Activated T-cell treated with anti-CD3 and anti-CD28 coated beads, Interleukin-2, amount 50 U/mL, for 48 hours (primary cell): ENCODE data around the gene TRIOBP.
"Not testable (repeated sequence)": the region's sequence is repeated elsewhere in the genome, so short reads cannot be mapped to it uniquely, and the experiment has no call there.

ENCODE experiments used
- DNase-seq, 2 experiments: peaks; one replicate each; pipeline ENCODE4 v3.0.0-alpha.2; 2020

Gene TRIOBP

DNA sequence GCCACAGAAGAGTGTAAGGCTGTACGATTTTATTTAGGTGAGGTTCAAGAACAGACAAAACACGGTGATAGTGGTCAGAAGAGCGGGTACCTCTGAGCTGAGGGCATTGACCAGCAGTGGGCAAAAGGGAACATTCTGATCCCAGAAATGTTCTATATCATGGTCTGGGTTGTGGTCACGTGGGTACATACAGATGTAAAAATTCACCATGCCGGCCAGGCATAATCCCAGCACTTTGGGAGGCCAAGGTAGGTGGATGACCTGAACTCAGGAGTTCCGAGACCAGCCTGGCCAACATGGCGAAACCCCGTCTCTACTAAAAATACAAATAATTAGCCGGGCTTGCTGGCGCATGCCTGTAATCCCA lies 79.8 kb downstream of the TRIOBP start:
- no peak for DNase-seq

DNA sequence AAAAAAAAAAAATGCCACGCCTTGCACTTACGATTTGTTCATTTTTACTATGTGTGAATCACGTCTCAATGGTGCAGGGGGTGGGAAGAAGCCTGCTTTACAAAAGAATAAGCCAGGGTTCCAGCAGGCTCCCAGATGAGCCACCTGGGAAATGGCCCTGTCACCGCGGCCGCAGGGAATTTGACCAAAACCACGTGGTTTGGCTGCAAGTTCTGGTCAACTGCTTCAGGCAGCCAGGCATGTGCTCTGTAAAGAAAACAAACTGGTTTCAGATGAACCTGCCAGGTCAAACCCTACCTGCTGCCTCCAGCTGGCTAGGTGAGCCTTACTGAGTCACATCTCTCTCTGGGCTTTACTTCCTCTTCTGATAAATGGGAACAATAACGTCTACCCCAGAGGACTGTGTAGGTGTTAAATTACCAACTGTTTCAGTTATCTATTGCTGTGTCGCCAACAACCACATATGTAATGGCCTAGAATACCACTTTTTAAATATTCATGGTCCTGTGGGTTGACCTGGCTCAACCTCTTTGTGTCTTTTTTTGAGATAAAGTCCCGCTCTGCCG lies 80.4 kb downstream of the TRIOBP start:
- DNase-seq, result no peak

DNA sequence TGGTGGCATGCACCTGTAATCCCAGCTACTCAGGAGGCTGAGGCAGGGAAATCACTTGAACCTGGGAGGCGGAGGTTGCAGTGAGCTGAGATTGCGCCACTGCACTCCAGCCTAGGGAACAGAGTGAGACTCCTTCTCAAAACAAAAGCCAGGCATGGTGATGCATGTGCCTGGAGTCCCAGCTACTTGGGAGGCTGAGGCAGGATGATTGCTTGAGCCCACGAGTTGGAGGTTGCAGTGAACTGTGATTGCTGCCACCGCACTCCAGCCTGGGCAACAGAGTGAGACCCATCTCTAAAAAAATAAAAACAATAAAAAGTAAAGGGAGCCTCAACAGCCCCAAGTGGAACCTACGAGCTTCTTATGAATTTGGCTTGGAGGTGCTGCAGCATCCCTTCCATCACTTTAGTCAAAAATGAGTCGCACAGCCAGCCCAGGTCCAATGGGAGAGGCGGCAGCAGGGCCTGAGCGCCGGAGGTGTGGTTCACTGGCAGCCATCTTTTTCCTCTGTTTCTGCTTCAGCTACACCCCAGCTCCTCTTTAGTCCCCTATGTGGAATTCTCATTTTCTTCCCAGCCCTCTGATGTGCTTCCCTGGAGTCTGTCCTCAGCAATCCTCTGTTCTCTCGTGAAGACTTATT lies 81.6 kb downstream of the TRIOBP start:
- DNase-seq, result no peak

DNA sequence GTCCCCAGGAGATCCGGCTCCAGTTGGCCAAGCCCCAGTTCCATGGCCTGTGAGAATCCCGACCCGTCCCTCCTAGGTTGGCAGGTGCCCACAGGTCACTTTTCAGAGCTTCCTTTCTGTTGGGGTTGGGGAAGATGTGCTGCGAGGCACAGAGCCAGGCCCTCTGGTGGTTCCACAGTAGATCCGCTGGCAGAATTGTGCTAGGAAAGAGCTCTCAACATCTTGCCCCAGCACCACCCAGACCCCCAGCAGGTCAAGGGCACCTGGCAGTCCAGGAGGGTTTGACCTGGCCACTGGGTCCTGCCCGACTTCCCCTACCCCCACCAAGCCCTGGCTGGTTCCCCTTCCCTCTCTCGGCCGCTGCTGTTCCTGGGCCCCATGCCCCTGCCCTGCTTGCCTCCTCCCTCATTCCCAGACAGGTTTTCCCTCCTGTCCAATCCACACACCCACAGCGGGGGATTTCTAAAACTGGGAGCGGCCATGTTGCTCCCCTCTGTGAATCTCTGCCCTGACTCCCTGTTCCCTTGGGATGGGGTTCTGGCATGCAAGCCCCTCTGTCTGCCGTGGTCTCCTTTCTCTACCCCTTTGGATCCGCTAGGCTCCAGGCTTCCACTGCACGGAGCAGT lies 84.7 kb downstream of the TRIOBP start:
- DNase-seq, result no peak

DNA sequence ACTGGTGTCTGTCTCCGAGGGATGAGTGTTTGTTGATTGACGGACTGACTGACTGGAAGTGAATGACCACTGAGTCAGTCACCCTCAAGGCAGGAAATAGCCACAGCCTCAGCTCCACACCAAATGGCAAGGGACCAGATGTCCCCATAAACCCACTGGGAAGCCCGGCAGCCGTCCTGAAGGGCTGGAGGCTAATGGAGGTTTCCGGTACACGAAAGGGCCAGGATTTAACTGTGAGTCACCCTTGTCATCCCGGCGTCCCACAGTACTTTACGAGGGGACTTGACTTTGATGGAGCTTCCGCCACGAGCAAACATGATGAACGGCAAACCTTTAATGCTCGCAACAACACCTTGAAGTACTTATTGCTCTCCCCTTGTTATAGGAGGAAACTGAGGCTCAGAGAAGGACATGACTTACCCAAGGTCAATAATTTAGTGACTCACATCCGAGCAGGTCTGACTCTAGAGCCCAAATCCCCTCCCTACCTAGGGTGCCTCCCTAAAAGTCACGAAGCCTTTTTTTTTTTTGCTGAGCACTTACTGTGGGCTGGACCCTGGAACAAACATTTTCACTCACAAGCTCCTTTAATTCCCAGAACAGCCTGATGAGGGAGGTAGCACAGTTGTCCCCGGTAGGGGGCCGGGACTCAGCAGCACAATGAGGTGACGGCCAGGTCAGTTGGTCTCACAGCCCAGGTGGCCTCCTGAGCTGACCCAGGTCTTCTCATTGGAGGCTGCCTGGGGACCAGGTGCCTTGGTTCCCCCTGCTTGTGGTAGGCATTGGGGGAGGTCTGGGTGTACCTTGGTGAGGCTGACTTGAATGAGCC lies 85.7 kb downstream of the TRIOBP start:
- DNase-seq, result no peak

DNA sequence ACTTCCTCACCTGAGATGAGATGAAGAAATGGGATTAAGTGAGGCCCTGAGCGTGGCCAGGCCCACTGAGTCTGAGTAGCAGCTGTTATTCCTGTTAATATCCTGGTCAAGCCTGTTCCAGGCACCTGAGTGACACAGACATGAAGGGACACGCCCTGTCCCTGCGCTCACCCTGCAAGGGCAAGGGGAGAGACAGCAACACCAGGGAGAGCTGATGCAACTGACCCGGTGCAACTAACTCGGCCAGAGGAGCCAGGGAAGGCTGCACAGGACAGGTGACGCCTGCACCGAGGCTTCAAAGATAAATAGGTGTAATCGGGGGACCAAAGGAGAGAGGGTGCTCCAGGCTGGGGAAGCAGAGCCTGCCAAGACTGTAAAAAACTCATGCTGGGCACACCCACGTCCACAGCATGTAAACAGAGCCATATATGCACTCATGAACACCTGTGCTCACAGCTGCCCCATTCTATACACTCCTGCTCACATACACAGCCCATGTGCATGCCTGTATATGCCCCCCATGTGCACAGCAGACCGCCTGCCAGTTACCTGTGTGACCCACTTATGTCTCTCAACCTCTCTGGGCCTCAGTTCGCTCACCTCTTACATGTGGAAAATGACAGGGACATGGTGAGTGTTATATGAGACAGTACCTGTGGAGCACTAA lies 88.1 kb downstream of the TRIOBP start:
- DNase-seq, result no peak

DNA sequence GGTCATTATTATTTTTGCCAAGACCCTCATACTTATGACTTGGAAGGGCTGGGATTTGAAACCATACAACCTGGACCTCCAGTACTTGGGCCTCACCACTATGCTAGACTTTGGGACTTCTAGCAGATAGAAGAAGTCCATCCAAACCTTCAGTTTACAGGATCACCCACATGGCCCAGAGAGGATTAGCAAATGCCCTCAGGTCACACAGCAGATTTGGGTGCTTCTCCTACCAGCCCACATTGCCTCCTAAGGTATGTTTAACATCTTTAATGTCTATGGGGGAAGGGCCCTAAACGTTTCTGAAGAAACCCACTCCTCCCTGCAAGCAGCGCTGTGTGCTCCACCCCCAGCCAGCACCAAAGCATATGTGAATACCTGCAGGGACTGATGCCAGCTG lies 93.4 kb downstream of the TRIOBP start:
- DNase-seq, result no peak

DNA sequence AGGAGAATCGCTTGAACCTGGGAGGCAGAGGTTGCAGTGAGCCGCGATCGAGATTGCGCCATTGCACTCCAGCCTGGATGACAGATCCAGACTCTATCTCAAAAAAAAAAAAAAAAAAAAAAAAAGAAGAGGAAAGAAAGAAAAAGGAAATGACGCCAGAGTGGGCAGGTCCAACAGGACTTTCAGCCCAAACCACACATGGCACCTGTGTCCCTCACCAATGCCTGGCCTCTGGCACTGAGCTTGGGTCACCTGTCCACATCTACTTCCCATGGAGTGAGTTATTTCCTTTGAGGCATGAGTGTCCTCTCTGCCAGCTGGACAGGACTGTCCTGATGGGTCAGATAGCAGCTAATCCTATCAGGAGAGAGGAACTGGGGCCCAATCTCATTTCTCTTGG lies 95.6 kb downstream of the TRIOBP start:
- no peak for DNase-seq

DNA sequence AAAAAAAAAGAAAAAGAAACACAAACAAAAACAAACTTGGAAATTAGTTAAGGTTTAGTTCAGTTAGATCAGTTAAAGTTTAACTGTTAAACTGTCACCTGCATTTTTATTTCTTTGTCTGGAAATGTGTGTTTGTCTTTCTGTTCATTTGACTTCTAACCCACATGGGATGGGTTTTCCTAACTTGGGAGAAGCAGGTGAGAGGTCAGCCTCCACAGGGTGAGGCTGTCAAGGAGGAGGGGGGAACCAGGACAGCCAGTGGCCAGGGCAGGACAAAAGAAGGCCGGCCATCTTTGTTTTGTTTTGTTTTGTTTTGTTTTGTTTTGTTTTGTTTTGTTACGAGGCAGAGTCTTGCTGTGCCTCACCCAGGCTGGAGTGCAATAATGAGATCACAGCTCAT lies 97.5 kb downstream of the TRIOBP start:
- no peak for DNase-seq

DNA sequence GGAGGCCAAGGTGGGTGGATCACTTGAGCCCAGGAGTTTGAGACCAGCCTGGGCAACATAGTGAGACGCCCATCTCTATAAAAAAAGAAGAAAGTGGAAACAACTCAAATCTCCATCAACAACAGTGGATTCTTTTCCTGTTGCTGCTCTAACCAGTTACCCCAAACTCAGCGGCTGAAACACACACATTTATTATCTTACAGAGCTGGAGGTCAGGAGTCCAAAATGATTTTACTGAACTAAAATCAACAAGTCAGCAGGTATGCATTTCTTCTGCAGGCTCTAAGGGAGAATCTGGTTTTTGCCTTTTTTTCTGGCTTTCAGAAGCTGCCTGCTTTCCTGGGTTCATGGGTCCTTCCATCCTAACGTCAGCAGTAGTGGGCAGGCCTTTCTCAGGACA lies 99.2 kb downstream of the TRIOBP start:
- no peak for DNase-seq

DNA sequence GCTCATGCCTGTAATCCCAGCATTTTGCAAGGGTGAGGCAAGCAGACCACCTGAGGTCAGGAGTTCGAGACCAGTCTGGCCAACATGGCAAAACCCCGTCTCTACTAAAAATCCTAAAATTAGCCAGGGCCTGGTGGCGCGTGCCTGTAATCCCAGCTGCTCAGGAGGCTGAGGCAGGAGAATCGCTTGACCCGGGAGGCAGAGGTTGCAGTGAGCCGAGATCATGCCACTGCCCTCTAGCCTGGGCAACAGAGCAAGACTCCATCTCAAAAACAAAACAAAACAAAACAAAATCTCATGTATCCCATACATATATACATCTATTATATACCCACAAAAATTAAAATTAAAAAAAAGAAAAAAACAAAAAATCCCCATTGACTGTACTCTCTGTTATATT lies 100.4 kb downstream of the TRIOBP start:
- DNase-seq, result not testable (repeated sequence)

DNA sequence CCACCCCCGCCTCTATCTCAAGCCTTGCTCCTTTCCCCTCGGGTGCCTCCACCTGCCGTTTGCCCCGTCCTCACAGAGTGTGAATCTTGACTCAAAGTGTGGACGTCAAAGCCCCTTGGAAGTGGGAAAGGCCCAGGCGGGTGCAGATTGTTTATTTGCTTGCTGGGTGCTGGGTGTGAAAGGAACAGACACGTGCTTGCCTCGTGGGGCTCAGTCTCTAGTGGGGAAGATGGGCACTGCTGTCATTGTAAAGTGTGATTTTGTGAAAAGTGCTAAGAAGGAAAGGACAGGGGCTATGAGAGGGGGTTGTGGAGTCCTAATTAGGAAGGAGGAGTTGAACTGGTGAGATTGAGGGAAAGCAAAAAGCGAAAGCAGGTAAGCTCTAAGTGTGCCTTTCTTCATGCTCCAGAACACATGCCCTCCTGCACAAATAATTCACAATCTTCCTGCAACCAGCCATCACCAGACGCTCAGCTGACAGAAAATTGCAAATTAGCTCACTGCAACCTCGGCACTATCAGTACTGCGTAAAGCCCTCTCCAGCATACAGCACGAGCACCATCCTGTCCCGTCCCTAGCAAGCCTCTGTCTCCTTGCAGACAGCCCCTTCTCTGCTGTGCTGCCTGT lies 101.1 kb downstream of the TRIOBP start:
- no peak for DNase-seq

DNA sequence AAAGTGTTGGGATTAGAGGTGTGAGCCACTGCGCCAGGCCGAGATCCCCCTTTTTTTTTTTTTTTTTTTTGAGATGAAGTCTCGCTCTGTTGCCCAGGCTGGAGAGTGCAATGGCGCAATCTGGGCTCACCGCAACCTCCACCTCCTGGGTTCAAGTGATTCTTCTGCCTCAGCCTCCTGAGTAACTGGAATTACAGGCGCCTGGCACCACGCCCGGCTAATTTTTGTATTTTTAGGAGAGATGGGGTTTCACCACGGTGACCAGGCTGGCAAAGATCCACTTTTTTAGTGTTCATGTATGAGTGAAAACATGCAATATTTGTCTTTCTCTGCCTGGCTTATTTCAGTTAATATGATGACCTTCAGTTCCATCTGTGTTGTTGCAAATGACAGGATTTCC lies 103.1 kb downstream of the TRIOBP start:
- not testable (repeated sequence) for DNase-seq

DNA sequence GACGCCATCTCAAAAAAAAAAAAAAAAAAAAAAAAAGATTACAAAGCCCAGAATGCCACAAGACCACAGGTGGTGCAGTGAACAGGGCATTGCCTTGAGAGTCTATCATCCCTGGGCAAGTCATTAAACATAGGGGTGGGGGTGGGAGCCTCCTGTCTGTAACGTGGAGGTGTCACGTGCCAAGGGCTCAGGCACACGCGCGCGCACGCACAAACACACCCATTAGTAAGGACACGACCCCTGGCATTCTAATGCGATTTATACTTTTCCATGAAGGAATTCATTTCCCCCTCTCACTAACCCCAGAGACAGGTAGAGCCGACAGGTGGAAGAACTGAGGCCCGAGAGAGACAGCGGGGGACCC lies 105.1 kb downstream of the TRIOBP start:
- DNase-seq, result no peak

DNA sequence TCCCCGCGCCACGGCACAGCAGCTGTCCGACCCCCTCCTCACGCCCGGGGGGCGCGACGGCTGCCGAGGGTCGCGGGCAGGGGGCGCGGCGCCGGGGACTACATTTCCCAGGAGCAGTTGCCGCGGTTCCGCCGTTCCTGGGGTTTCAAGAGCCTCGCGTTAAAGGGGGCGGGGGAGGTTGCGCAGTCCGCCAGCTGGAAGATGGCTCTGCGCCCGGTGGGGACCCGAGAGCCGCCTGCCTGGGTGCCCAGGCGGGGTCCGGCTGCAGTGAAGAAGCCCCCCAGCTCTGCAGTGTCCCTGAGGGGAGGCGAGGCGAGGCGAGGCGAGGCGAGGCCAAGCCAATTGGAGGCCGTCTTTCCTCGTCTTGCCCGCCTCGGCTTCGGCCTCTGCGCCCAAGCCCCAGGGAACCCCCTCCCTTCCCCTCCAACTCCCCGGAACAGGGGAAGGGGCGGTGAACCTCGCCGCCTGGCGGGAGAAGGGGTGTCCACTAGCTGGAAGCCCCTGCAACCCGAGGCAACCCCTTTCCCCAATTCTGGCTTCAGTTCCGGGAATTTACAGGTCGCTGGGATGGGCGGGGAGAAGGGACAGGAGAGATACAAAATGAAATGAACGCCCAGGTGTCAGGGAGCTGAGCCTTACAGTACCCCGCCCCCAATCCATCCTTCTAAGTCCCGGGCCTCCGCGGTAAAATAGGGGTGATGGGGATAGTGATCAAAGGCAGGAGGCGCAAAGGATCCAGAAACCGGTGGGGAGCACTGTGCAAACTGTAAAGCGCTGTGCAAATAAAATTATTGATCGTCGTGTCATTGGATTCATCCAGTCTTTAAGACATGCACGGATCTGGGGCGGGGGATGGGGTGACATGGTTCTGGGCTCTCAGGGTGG lies 105.7 kb downstream of the TRIOBP start:
- DNase-seq, result peak in 1 of 2 experiments; percentile 48

DNA sequence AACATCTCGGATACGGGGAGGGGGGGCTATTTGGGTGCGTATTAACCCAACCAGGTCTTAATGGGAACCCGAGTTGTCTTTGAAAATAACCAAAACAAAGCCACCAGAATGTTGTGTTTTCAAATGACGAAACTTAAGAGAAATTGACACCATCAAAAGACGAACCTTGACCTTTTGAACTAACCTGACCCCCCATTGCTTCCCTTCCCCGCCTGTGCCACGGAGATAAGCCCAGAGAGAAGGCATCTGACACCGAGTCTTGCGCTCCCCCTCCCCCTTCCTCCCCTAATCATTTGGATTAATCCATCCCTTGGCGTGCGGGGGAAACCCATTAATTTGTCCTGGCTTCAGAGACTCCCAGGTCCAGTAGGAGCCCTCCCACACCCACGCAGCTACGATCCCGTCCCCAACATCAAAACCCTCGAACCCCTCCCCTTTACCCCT lies 106.4 kb downstream of the TRIOBP start:
- DNase-seq, result no peak

DNA sequence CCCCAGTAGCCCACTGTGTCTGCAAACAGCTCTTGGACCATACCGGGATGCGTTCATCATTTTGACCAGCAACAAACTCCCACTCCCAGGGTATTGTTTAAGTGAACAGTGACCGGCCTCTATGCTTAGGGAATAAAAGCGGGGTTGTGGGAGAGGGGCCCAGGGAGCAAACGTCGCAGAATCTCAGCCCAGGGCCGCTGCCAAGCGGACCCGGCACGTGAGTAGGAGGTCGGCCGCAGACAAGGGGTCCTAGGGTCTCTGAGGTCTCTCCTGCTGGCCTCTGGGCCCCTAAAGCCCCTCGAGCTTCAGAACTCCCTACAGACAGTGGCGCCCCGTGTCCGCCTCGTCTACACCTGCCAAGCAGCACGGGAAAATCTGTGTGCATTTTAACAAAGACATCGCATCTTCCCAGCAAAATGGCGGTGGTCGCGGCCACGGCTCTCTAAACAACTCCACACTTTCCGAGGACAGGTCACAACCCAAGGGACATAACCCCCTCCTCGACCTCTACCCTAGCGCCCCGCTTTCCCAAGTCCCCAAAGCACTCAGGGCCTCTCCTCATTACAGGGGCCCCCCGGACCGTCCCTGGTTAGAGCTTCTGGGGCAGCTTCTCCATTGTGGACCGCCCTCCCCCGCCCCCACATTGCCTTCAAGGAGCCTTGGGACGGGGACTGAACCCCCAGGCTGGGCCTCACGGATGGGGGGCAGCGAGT lies 106.9 kb downstream of the TRIOBP start:
- DNase-seq, result no peak

DNA sequence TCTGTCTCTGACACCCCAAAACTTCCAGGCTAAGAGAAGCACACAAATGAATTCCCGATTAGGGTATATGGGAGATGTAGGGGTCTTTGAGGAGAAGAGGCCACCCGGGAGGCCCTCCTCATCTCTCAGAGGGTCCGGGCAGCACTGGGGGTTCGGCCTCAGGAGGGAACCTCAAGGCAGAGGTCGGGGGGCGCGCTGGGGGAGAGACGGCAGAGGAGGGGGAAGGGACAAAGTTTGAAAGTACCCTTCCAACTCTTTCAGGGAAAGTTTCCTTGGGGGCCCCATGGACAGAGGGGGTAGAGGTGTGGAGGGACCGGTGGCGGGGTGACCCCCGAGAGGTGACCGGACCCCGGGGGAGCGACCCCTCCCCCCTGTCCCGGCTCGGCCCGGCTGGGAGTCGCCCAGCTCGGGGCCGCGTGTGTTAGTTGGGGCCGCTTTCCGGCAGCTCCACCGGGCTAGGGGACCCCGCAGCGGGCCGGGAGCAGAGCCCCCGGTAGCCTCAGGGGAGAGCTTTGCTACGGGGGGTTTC lies 107.6 kb downstream of the TRIOBP start:
- DNase-seq, result peak in 1 of 2 experiments; percentile 34

DNA sequence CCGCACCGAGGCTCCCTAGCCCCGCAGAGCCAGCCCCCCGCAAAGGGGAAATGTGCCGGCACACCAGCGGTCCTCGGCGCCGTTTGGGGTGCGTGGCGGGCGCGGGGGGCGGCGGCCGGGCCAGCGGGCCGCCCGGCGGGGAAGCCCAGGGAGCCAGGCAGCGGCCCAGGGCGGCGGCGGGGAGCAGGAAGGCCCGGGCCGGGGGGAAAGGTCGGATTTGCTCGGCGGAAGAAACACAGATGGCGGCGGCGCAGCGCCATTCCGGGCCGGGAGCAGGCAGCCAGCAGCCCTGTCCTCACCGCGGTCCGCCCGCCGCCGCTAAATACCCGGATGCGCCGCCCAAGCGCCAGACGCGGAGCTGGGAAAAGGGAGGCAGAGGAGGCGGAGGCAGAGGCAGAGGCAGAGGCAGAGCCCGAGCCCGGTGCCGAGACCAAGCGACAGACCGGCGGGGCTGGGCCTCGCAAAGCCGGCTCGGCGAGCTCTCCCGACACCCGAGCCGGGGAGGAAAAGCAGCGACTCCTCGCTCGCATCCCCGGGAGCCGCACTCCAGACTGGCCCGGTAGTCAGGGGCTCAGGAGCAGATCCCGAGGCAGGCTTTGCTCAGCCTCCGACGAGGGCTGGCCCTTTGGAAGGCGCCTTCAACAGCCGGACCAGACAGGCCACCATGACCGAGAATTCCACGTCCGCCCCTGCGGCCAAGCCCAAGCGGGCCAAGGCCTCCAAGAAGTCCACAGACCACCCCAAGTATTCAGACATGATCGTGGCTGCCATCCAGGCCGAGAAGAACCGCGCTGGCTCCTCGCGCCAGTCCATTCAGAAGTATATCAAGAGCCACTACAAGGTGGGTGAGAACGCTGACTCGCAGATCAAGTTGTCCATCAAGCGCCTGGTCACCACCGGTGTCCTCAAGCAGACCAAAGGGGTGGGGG lies 108.3 kb downstream of the TRIOBP start:
- peak; percentile 82 to 88 for DNase-seq
